Mesendoderm (in vitro differentiated cells): ENCODE measurements around the gene RAB18.

ENCODE experiments used
- DNase-seq: peaks from one replicate; pipeline ENCODE4 v3.0.0; 2013
- H2AK5ac ChIP-seq: 2 replicates; pipeline ENCODE4 v1.6.1; 2013; ENCODE audit warnings: low read length, inconsistent platforms
- H2BK120ac ChIP-seq: 2 replicates; pipeline ENCODE4 v1.6.1; 2013; ENCODE audit warnings: low read depth, mild to moderate bottlenecking, low read length, moderate library complexity, mixed read lengths
- H2BK15ac ChIP-seq: replicated peaks from 2 replicates; pipeline ENCODE4 v1.6.1; 2013; ENCODE audit warnings: low read depth, mild to moderate bottlenecking, moderate library complexity
- H2BK5ac ChIP-seq: 2 replicates; pipeline ENCODE4 v1.6.1; 2013; ENCODE audit warnings: low read length, inconsistent platforms
- H3K18ac ChIP-seq: 2 replicates; pipeline ENCODE4 v1.6.1; 2013; ENCODE audit warnings: mild to moderate bottlenecking, low read length, mixed read lengths
- H3K23ac ChIP-seq: one replicate; pipeline ENCODE4 v1.6.1; 2013; ENCODE audit warnings: low read length
- H3K27ac ChIP-seq: 2 replicates; pipeline ENCODE4 v1.5.1; 2013; ENCODE audit warnings: low read depth, mild to moderate bottlenecking, inconsistent platforms, low read length, moderate library complexity
- H3K27me3 ChIP-seq: 2 replicates; pipeline ENCODE4 v1.6.1; 2013; ENCODE audit warnings: low read length, control low read depth, mild to moderate bottlenecking, inconsistent platforms; ENCODE audit not compliant: insufficient read depth, poor library complexity
- H3K36me3 ChIP-seq: 2 replicates; pipeline ENCODE4 v1.6.1; 2013; ENCODE audit warnings: low read length, inconsistent platforms; ENCODE audit not compliant: control insufficient read depth, insufficient read depth
- H3K4ac ChIP-seq: one replicate; pipeline ENCODE4 v1.6.1; 2013; ENCODE audit warnings: low read depth, mild to moderate bottlenecking, low read length, moderate library complexity
- H3K4me1 ChIP-seq: 2 replicates; pipeline ENCODE4 v1.6.1; 2013; ENCODE audit warnings: low read depth, low read length, inconsistent platforms; ENCODE audit not compliant: control insufficient read depth
- H3K4me2 ChIP-seq: 2 replicates; pipeline ENCODE4 v1.6.1; 2013; ENCODE audit warnings: low read length
- H3K4me3 ChIP-seq: 2 replicates; pipeline ENCODE4 v1.5.1; 2013; ENCODE audit warnings: mild to moderate bottlenecking, low read length
- H3K56ac ChIP-seq: one replicate; pipeline ENCODE4 v1.6.1; 2013; ENCODE audit warnings: low read length
- H3K79me1 ChIP-seq: 2 replicates; pipeline ENCODE4 v1.6.1; 2013; ENCODE audit warnings: low read length, inconsistent platforms
- H3K79me2 ChIP-seq: 2 replicates; pipeline ENCODE4 v1.6.1; 2013; ENCODE audit warnings: mild to moderate bottlenecking, low read length; ENCODE audit not compliant: control insufficient read depth, insufficient read depth
- H3K9ac ChIP-seq: 2 replicates; pipeline ENCODE4 v1.6.1; 2013; ENCODE audit warnings: low read length, inconsistent platforms
- H4K5ac ChIP-seq: one replicate; pipeline ENCODE4 v1.6.1; 2013; ENCODE audit warnings: low read length
- H4K8ac ChIP-seq: one replicate; pipeline ENCODE4 v1.6.1; 2013; ENCODE audit warnings: low read depth, mild to moderate bottlenecking, control low read depth, low read length, moderate library complexity
- WGBS: extraction: QIAGEN DNeasy Blood & Tissue Kit; methylation state at CpG from one replicate; pipeline ENCODE4 v1.1.7; 2013; ENCODE audit warnings: low lambda C conversion rate, missing lambda C conversion rate; ENCODE audit not compliant: insufficient coverage; ENCODE audit errors: extremely low coverage; 5-methylcytosine and 5-hydroxymethylcytosine counted together

RAB18 gene

GRCh38 chr10:27547047-27547446 is 42.9 kb downstream of the RAB18 start:
- no peak overlapping the region for H3K27ac ChIP-seq
- no peak overlapping the region for H4K8ac ChIP-seq
- H3K9ac ChIP-seq = no peak overlapping the region
- H3K4ac ChIP-seq = no peak overlapping the region
- H3K4me2 ChIP-seq = no peak overlapping the region
- no peaks in the 10 kb centered on the region for H3K79me1 ChIP-seq
- H4K5ac ChIP-seq = no peak overlapping the region
- H2BK120ac ChIP-seq = no peak overlapping the region
- H3K4me1 ChIP-seq = peaks cover 2% of the 10 kb centered on the region
- no peak overlapping the region for H2AK5ac ChIP-seq
- WGBS = no CpG with 5 or more reads among the region's 2 CpGs
- DNase-seq = no peak
- H3K4me3 ChIP-seq = no peak overlapping the region
- no peak overlapping the region for H2BK15ac ChIP-seq
- no peaks in the 10 kb centered on the region for H3K36me3 ChIP-seq
- no peak overlapping the region for H3K23ac ChIP-seq
- no peak overlapping the region for H2BK5ac ChIP-seq
- H3K18ac ChIP-seq = no peak overlapping the region
- H3K56ac ChIP-seq = no peak overlapping the region
- H3K27me3 ChIP-seq = no peaks in the 10 kb centered on the region
- no peaks in the 10 kb centered on the region for H3K79me2 ChIP-seq

- Histone ChIP-seq H4K8ac (no peak overlapping the region), H3K79me2 (no peaks in the 10 kb centered on the region), H3K23ac (no peak overlapping the region), H3K56ac (no peak overlapping the region), H3K4me3 (no peak overlapping the region), H2BK5ac (no peak overlapping the region), H3K4ac (no peak overlapping the region), H4K5ac (no peak overlapping the region), H3K4me2 (no peak overlapping the region), H3K9ac (no peak overlapping the region), H3K27ac (no peak overlapping the region), H3K36me3 (no peaks in the 10 kb centered on the region), H3K79me1 (no peaks in the 10 kb centered on the region), H3K27me3 (no peaks in the 10 kb centered on the region), H3K18ac (no peak overlapping the region), H2BK15ac (no peak overlapping the region), H2AK5ac (no peak overlapping the region), H2BK120ac (no peak overlapping the region), H3K4me1 (peaks cover 2% of the 10 kb centered on the region)
- no peak for DNase-seq
- WGBS = no CpG with 5 or more reads among the region's 3 CpGs
These were observed 43.4 kb downstream of the RAB18 start for GRCh38 chr10:27547482-27547881.

GRCh38 chr10:27550823-27551222 is 46.7 kb downstream of the RAB18 start:
- Histone ChIP-seq H3K4ac (no peak overlapping the region), H3K9ac (no peak overlapping the region), H2BK120ac (no peak overlapping the region), H2BK15ac (no peak overlapping the region), H3K4me1 (peaks cover 2% of the 10 kb centered on the region), H3K4me3 (no peak overlapping the region), H3K23ac (no peak overlapping the region), H4K8ac (no peak overlapping the region), H3K79me2 (no peaks in the 10 kb centered on the region), H3K4me2 (no peak overlapping the region), H2BK5ac (no peak overlapping the region), H3K27me3 (no peaks in the 10 kb centered on the region), H3K56ac (no peak overlapping the region), H3K79me1 (no peaks in the 10 kb centered on the region), H3K27ac (no peak overlapping the region), H2AK5ac (no peak overlapping the region), H3K36me3 (no peaks in the 10 kb centered on the region), H3K18ac (no peak overlapping the region), H4K5ac (no peak overlapping the region)
- no peak for DNase-seq
- WGBS = no CpG with 5 or more reads among the region's 6 CpGs

GRCh38 chr10:27558612-27559020 is 54.5 kb downstream of the RAB18 start:
- H2BK120ac ChIP-seq = no peak overlapping the region
- no peak overlapping the region for H3K4me3 ChIP-seq
- no peak overlapping the region for H3K56ac ChIP-seq
- H4K8ac ChIP-seq = no peak overlapping the region
- H2BK15ac ChIP-seq = no peak overlapping the region
- H3K18ac ChIP-seq = no peak overlapping the region
- H3K79me1 ChIP-seq = no peaks in the 10 kb centered on the region
- no peak overlapping the region for H2AK5ac ChIP-seq
- H3K9ac ChIP-seq = no peak overlapping the region
- no CpG with 5 or more reads among the region's 3 CpGs for WGBS
- no peak overlapping the region for H3K4ac ChIP-seq
- peak; percentile 80 for DNase-seq
- H3K23ac ChIP-seq = no peak overlapping the region
- H3K36me3 ChIP-seq = no peaks in the 10 kb centered on the region
- H3K79me2 ChIP-seq = no peaks in the 10 kb centered on the region
- H3K4me1 ChIP-seq = no peaks in the 10 kb centered on the region
- H2BK5ac ChIP-seq = no peak overlapping the region
- no peaks in the 10 kb centered on the region for H3K27me3 ChIP-seq
- H3K27ac ChIP-seq = no peak overlapping the region
- H3K4me2 ChIP-seq = no peak overlapping the region
- no peak overlapping the region for H4K5ac ChIP-seq

GRCh38 chr10:27561334-27561733 is 57.2 kb downstream of the RAB18 start:
- Histone ChIP-seq H3K79me1 (no peaks in the 10 kb centered on the region), H3K27me3 (no peaks in the 10 kb centered on the region), H2BK5ac (no peak overlapping the region), H3K4me2 (no peak overlapping the region), H2AK5ac (no peak overlapping the region), H3K4ac (no peak overlapping the region), H3K79me2 (no peaks in the 10 kb centered on the region), H4K8ac (no peak overlapping the region), H3K4me1 (no peaks in the 10 kb centered on the region), H2BK15ac (no peak overlapping the region), H3K27ac (no peak overlapping the region), H3K9ac (no peak overlapping the region), H2BK120ac (no peak overlapping the region), H3K23ac (no peak overlapping the region), H3K18ac (no peak overlapping the region), H4K5ac (no peak overlapping the region), H3K36me3 (no peaks in the 10 kb centered on the region), H3K4me3 (no peak overlapping the region), H3K56ac (no peak overlapping the region)
- no peak for DNase-seq
- no CpG with 5 or more reads among the region's 2 CpGs for WGBS

- Histone ChIP-seq H3K4me2 (no peak overlapping the region), H3K4me3 (no peak overlapping the region), H2BK15ac (no peak overlapping the region), H3K9ac (no peak overlapping the region), H3K23ac (no peak overlapping the region), H3K56ac (no peak overlapping the region), H2BK120ac (no peak overlapping the region), H4K8ac (no peak overlapping the region), H3K4ac (no peak overlapping the region), H4K5ac (no peak overlapping the region), H3K27me3 (no peaks in the 10 kb centered on the region), H2BK5ac (no peak overlapping the region), H3K79me1 (no peaks in the 10 kb centered on the region), H3K79me2 (no peaks in the 10 kb centered on the region), H3K36me3 (no peaks in the 10 kb centered on the region), H3K4me1 (no peaks in the 10 kb centered on the region), H2AK5ac (no peak overlapping the region), H3K18ac (no peak overlapping the region), H3K27ac (no peak overlapping the region)
- no peak for DNase-seq
- WGBS = no CpG with 5 or more reads among the region's 1 CpG
These were observed 60.3 kb downstream of the RAB18 start for GRCh38 chr10:27564398-27564797.
